ENCODE data around the gene ACADS.
A peak's percentile ranks its signal among the peaks of the same experiment; 100 is the strongest.

Gene ACADS

DNA sequence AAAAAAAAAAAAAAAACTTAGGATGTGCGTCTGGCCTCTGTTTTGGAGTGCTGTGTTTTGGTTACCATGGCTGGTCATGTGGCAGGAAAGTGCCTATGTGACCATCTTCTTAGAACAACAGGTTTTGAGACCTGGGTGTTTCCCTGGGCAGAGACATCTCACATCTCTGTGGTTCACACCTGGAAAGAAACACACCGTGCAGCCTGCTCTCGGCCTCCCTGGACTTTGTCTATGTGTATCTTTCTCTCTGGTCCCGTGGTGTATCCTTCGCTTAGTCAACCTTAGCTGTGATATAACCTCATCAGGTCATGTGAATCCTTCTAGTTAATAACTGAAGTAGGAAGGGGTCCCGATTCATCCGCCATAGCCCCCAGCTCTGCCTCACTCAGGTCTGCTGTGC lies 22.6 kb downstream of the ACADS start:
- H3K27ac Mint-ChIP-seq: no peak overlapping the region
- H3K4me3 Mint-ChIP-seq: no peak overlapping the region
- no peaks in the 10 kb centered on the region for H3K9me3 Mint-ChIP-seq
- H3K27me3 Mint-ChIP-seq: no peaks in the 10 kb centered on the region
- no peak for DNase-seq
- H3K36me3 Mint-ChIP-seq (ENCODE audit: low read depth): no peaks in the 10 kb centered on the region
- H3K4me1 Mint-ChIP-seq (ENCODE audit: low read depth): no peaks in the 10 kb centered on the region

GRCh38 chr12:120749256-120749655 lies 23.6 kb downstream of the ACADS start:
- no peaks in the 10 kb centered on the region for H3K36me3 Mint-ChIP-seq (ENCODE audit: low read depth)
- H3K4me1 Mint-ChIP-seq (ENCODE audit: low read depth): peaks cover 1% of the 10 kb centered on the region
- H3K27ac Mint-ChIP-seq: no peak overlapping the region
- no peaks in the 10 kb centered on the region for H3K27me3 Mint-ChIP-seq
- H3K4me3 Mint-ChIP-seq: no peak overlapping the region
- DNase-seq: no peak
- H3K9me3 Mint-ChIP-seq: no peaks in the 10 kb centered on the region

DNA sequence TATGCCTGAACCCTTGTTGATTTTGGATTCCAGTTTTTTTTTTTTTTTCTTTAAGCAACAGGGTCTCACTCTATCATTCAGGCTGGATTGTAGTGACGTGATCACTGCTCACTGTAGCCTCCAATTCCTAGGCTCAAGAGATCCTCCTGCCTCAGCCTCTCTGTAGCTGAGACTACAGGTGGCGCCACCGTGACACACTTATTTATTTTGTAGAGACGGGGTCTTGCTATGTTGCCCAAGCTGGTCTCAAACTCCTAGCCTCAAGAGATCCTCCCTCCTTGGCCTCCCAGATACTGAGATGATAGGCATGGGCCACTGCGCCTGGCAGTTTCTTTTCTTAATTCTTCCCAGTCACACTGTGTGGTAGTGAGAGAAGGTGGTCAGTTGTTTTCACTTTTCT lies 25.2 kb downstream of the ACADS start:
- Mint-ChIP-seq H3K27ac (no peak overlapping the region), H3K36me3 (ENCODE audit: low read depth) (no peaks in the 10 kb centered on the region), H3K9me3 (peaks cover 5% of the 10 kb centered on the region), H3K27me3 (peaks cover 4% of the 10 kb centered on the region), H3K4me3 (no peak overlapping the region), H3K4me1 (ENCODE audit: low read depth) (peaks cover 6% of the 10 kb centered on the region)
- no peak for DNase-seq

- Mint-ChIP-seq H3K36me3 (ENCODE audit: low read depth) (no peaks in the 10 kb centered on the region), H3K27me3 (peaks cover 4% of the 10 kb centered on the region), H3K9me3 (peaks cover 5% of the 10 kb centered on the region), H3K4me1 (ENCODE audit: low read depth) (peaks cover 6% of the 10 kb centered on the region), H3K27ac (no peak overlapping the region), H3K4me3 (no peak overlapping the region)
- no peak for DNase-seq
Observed at GRCh38 chr12:120751389-120751788, 25.8 kb downstream of the ACADS start.

GRCh38 chr12:120754792-120755191 lies 29.2 kb downstream of the ACADS start:
- H3K27me3 Mint-ChIP-seq: peaks cover 4% of the 10 kb centered on the region
- H3K4me1 Mint-ChIP-seq (ENCODE audit: low read depth): peaks cover 8% of the 10 kb centered on the region
- H3K4me3 Mint-ChIP-seq: no peak overlapping the region
- H3K9me3 Mint-ChIP-seq: peaks cover 5% of the 10 kb centered on the region
- H3K36me3 Mint-ChIP-seq (ENCODE audit: low read depth): no peaks in the 10 kb centered on the region
- no peak overlapping the region for H3K27ac Mint-ChIP-seq
- DNase-seq: no peak

DNA sequence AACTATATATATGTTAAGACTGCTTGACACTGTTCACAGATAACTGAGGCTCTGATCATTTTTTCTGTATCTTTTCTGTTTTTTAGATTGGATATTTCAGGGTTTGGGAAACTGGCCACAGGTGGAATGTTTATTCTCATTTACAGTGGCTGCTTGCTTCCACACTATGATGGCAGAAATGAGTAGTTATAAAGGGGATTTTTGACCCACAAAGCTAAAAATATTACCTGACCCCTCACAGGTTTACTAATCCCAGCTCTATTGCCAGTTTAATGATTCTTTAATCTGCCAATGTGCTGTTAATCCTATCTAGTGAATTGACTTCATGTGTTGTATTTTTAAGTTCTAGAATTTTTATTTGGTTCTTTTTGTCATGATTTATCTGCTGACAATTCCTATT lies 29.6 kb downstream of the ACADS start:
- Mint-ChIP-seq H3K4me3 (no peak overlapping the region), H3K27ac (no peak overlapping the region), H3K27me3 (peaks cover 4% of the 10 kb centered on the region), H3K9me3 (peaks cover 5% of the 10 kb centered on the region), H3K36me3 (ENCODE audit: low read depth) (peaks cover 3% of the 10 kb centered on the region), H3K4me1 (ENCODE audit: low read depth) (peaks cover 10% of the 10 kb centered on the region)
- no peak for DNase-seq

DNA sequence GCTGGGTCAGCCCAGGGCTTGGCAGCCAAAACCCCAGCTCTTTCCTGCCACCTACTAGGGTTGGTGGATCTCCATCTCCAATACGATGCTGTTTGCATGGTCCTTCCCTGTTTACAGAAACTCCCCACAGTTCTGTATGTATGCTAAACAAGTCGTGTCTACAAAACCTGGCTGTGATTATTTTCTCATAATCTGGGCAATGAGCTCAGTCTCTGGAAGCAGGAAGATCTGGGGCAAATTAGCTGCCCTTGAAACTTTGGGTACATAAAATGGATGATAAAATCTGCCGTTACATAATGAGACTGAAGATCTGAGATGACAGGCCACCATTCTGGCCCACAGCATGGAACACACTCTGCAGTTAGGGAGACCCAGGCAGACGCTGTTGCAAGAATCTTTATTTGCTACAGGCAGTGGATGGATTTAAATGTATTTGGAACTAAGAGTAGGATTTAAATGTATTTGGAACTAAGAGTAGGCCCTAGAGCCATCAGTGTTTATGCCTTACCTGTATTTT lies 31.7 kb downstream of the ACADS start:
- peaks cover 23% of the 10 kb centered on the region for H3K4me1 Mint-ChIP-seq (ENCODE audit: low read depth)
- no peak for DNase-seq
- no peak overlapping the region for H3K27ac Mint-ChIP-seq
- peaks cover 23% of the 10 kb centered on the region for H3K36me3 Mint-ChIP-seq (ENCODE audit: low read depth)
- H3K27me3 Mint-ChIP-seq: peaks cover 4% of the 10 kb centered on the region
- H3K4me3 Mint-ChIP-seq: no peak overlapping the region
- peaks cover 5% of the 10 kb centered on the region for H3K9me3 Mint-ChIP-seq

- Mint-ChIP-seq H3K9me3 (peaks cover 5% of the 10 kb centered on the region), H3K27ac (no peak overlapping the region)
Observed at GRCh38 chr12:120757949-120758348, 32.3 kb downstream of the ACADS start.

DNA sequence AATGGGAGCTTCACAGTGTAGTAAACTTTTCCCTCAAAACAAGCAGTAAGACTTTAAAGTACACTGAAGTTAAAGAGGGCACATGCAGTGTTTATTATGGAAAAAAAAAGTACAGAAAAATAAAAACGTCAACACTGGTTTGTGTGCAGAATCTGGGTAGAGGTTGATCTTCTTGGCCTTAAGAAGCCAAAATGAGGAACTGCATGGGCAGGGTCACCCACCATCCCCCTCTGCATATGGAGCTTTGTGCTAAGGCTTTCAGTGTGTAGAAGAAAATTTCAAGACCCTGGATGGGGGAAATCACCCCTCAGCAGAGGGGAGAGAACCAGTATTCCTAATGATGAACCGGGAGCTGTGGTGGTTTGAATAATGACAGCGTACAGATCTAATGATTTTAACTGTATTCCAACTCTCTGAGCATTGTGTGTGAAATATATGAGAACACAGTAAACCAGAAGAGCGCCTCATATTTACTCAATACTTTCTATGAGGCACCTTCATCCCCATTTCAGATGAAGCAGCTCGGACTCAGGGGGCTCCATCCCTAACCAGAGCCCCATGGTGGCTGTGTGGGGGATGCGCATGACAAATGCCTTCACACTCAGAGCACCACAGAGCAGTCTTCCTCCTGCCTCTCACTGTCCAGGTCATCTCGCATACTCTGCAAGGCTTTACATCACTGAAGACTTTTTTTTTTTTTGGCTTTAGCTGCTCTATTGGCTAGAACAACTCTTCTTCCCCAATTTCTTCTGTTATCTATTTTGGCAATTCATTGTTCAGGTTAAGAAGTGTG lies 33.4 kb downstream of the ACADS start:
- H3K9me3 Mint-ChIP-seq: peaks cover 5% of the 10 kb centered on the region
- H3K36me3 Mint-ChIP-seq (ENCODE audit: low read depth): peaks cover 39% of the 10 kb centered on the region
- DNase-seq: no peak
- H3K4me1 Mint-ChIP-seq (ENCODE audit: low read depth): peaks cover 21% of the 10 kb centered on the region
- peak overlapping the region; percentile 17 for H3K27ac Mint-ChIP-seq
- peaks cover 4% of the 10 kb centered on the region for H3K27me3 Mint-ChIP-seq
- no peak overlapping the region for H3K4me3 Mint-ChIP-seq

More at GRCh38 chr12:120757949-120758348, 32.3 kb downstream of the ACADS start:
- DNase-seq: peak; percentile 16
- Mint-ChIP-seq H3K4me3 (no peak overlapping the region), H3K27me3 (peaks cover 4% of the 10 kb centered on the region), H3K36me3 (ENCODE audit: low read depth) (peaks cover 29% of the 10 kb centered on the region), H3K4me1 (ENCODE audit: low read depth) (peaks cover 23% of the 10 kb centered on the region)

- peaks cover 46% of the 10 kb centered on the region for H3K36me3 Mint-ChIP-seq (ENCODE audit: low read depth)
- peak overlapping the region; percentile 74 for H3K27ac Mint-ChIP-seq
- H3K4me3 Mint-ChIP-seq: no peak overlapping the region
- peaks cover 5% of the 10 kb centered on the region for H3K9me3 Mint-ChIP-seq
- DNase-seq: no peak
- peaks cover 4% of the 10 kb centered on the region for H3K27me3 Mint-ChIP-seq
- peaks cover 21% of the 10 kb centered on the region for H3K4me1 Mint-ChIP-seq (ENCODE audit: low read depth)
Observed at GRCh38 chr12:120759591-120760348, 34.1 kb downstream of the ACADS start.

- Mint-ChIP-seq H3K27ac (peak overlapping the region; percentile 74), H3K27me3 (no peaks in the 10 kb centered on the region), H3K4me1 (ENCODE audit: low read depth) (peaks cover 16% of the 10 kb centered on the region), H3K9me3 (no peaks in the 10 kb centered on the region), H3K36me3 (ENCODE audit: low read depth) (peaks cover 54% of the 10 kb centered on the region), H3K4me3 (no peak overlapping the region)
- DNase-seq: no peak
Observed at GRCh38 chr12:120760349-120761254, 35.0 kb downstream of the ACADS start.

- H3K27me3 Mint-ChIP-seq: no peaks in the 10 kb centered on the region
- peaks cover 16% of the 10 kb centered on the region for H3K4me1 Mint-ChIP-seq (ENCODE audit: low read depth)
- H3K27ac Mint-ChIP-seq: peak overlapping the region; percentile 42
- H3K9me3 Mint-ChIP-seq: no peaks in the 10 kb centered on the region
- no peak for DNase-seq
- H3K4me3 Mint-ChIP-seq: no peak overlapping the region
- peaks cover 62% of the 10 kb centered on the region for H3K36me3 Mint-ChIP-seq (ENCODE audit: low read depth)
Observed at GRCh38 chr12:120761519-120761934, 35.9 kb downstream of the ACADS start.

DNA sequence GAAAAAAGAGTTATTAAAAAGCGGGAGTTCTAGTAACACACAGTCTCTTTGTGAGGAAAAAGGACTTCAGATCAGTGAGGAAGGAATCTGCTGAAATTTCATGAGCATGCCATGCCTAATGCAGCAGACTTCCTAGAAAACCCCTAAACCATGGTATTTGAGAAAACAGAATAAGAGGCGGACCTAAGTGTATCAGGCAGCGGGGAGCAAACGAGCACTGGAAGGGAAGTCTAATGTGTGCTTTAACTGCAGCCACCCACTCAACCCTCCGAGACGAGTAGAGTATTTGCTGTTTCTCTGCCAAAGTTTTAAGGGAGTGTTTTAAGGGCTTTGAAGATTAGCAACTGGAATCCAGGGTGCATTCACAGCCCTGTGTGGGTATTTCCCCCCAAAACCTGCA lies 36.5 kb downstream of the ACADS start:
- H3K9me3 Mint-ChIP-seq: no peaks in the 10 kb centered on the region
- DNase-seq: no peak
- peaks cover 68% of the 10 kb centered on the region for H3K36me3 Mint-ChIP-seq (ENCODE audit: low read depth)
- H3K27me3 Mint-ChIP-seq: no peaks in the 10 kb centered on the region
- H3K4me3 Mint-ChIP-seq: no peak overlapping the region
- H3K4me1 Mint-ChIP-seq (ENCODE audit: low read depth): peaks cover 16% of the 10 kb centered on the region
- peak overlapping the region; percentile 12 for H3K27ac Mint-ChIP-seq

GRCh38 chr12:120763250-120763649 lies 37.6 kb downstream of the ACADS start:
- no peak overlapping the region for H3K4me3 Mint-ChIP-seq

More at GRCh38 chr12:120763250-120763649, 37.6 kb downstream of the ACADS start:
- no peaks in the 10 kb centered on the region for H3K9me3 Mint-ChIP-seq
- H3K27me3 Mint-ChIP-seq: no peaks in the 10 kb centered on the region
- no peak for DNase-seq
- peaks cover 16% of the 10 kb centered on the region for H3K4me1 Mint-ChIP-seq (ENCODE audit: low read depth)
- peak overlapping the region; percentile 74 for H3K27ac Mint-ChIP-seq
- peaks cover 79% of the 10 kb centered on the region for H3K36me3 Mint-ChIP-seq (ENCODE audit: low read depth)
